Left renal cortex interstitium (tissue), 4 donors: ENCODE results near the gene PRIMA1. TPM values are rescaled to one million over a fixed set of nuclear protein-coding genes. Genes with fewer than 3 reads are reported as not detected.

Source experiments
- DNase-seq, 4 donors: peaks; one replicate each; pipeline ENCODE4 v3.0.0-alpha.2; 2013; ENCODE audit warnings: low read depth in 4 of 4, low spot score in 2 of 4, missing footprints in 1 of 4
- polyA plus RNA-seq, 4 donors: library from polyadenylated mRNA; unstranded; fragments of 120-200 nt; gene quantifications; one replicate each; pipeline ENCODE4 v1.2.1, GENCODE V29; 2013; ENCODE audit not compliant: insufficient read length in 4 of 4

PRIMA1 gene
- polyA plus RNA-seq, 4 donors: 1.1 to 1.5 (median 1.3) TPM

DNA sequence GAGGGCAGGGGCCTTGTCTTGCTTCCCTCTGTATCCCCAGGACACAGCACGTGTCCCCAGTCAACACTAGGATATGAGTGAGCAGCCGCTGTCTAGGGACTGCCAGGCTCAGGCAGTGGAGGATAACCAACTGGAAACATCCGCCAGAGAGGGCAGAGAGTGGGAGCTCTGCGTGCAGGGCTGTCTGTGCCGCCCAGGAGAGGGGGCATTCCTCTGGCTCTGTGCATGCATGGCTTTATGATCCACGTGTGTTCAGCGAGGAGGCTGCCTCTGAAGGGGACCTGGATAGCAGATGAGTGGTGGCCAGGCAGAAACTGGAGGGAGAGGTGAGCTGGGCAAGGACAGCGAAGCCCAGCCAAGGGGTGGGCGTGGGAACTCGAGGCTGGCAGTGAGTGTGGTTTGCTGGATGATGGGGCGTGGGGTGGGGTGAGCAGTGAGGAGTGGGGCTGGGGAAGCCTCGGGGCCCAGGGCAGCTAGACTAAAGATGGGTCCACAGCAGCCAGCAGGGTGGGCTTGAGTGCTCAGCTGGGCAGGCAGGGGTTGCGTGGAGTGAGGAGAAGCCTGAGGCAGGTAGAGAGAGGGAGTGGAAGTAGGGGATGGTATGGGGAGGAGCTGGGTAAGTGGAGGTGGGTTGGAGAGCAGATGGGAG lies 72.9 kb downstream of the PRIMA1 start:
- no peak for DNase-seq

DNA sequence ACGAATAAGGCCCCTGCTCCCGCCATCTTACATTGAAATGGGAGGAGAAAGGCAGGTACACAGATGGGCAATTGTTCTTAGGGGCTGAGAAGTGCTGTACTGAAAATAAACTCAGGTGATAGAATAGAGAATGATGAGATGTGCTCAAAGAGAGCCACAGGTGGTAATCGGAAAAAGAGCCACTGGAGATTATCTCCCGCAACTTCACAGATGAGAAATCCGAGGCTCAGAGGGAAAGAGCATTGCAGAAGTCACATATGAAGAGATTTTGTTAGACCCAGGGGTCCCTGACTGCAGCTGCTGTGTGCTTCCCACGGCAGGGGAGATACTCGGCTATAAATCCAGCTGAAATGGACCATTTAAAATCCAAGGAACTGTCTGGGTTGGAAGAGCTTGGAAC lies 73.7 kb downstream of the PRIMA1 start:
- no peak for DNase-seq

DNA sequence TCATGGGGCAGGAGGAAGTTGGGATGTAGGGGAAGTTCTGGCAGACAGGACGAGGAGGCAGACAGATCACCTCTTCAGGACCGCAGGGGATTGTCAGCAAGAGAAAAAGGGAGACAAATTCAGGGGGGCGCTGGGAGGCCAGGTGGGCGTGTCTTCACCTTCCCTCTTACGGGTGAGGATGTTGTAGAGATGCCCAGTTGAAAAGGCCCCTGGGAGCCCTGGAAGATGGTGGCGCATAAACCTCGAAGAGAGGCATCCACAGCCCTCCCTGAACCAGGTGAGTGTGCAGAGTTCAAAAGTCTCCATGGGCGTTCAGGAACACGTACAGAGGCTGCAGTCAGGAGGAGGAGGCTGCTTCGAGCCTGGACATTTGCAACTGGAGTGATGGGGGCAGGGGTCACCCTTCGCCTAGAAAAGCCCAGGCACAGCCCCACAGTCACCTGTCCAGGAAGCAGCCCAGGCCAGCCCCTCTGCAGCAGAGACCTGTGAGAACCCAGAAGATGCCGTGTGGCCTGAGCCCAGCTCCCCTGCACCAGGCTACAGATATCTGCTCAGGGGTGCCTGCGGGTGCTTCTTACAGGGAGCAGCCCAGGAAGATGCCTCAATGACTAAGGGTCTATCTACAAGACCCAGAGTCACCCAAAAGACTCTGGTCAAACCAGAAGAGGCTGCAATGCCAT lies 74.4 kb downstream of the PRIMA1 start:
- no peak for DNase-seq

DNA sequence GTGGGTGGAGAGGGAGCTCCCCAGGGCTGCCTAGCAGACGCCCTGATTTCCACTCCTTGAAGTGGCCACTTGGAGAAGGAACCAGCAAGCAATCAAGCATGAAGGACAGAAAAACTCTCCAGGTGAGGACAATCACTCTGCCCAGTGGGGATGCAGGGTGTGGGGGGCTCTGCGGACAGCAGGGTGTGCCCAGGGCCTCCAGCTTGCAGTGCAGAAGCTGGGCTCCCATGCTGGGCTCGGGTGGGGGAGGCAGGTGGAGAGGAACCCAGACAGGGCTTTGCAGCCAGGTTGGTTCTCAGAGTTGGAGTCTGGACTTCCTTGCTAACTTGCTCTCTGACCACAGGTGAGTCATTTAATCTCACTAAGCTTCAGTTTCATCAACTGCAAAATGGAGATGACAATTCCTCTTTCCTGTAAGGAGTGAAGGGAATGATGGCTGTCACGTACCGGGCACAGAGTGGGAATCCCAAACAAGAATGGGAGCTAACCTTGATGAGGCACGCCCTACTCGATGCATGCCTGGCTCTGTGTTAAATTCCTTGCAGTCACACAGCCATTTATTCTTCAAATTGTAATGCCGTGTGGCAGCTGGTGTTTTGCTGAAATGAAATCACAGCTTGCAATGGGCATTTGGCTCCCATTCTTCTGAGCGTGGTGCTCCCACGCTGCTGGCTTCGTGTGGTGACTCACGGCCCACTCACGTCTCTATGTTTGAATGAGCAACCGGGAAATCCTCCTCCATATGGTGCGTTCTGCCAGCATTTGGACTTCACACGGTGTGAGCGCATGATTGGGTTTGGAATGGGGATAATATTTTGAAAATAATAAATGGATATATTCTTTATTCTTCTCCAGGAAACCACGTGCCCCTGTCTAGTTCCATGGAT lies 75.2 kb downstream of the PRIMA1 start:
- DNase-seq: no peak

DNA sequence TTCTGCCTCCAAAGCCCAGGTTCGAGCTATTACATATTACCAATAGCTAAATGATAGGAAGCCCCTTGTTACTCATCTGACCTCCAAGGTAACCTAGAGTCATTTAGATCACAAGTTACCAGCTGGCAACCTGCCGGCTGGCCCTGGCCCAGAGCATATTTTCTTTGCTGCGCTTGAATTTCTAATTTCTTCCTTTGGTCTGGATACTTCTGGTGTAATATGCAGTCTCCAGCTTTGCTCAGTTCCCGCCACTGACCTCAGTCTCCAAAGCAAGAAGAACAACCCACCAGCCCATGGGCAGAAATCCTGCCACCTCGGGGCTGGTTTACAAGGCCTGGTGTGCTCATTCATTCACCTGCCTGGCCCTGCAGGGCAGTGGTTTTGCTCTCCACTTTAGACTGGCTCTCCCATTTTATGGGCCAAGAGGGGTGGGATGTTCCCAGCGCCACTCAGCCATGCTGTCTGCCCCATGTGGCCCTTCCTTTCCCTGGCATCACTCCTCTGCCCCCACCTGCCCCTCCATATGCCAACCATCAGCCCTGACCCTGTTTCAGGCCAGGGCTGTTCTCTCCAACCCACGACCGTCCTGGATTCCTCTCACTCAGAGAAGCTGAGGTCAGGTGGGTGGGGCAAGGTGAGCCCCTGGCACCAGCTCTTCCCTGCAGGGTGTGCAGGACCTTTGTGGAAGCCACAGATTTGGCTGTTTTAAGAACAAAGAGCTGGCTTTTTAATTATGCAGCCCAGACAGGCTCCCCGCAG lies 76.0 kb downstream of the PRIMA1 start:
- no peak for DNase-seq

DNA sequence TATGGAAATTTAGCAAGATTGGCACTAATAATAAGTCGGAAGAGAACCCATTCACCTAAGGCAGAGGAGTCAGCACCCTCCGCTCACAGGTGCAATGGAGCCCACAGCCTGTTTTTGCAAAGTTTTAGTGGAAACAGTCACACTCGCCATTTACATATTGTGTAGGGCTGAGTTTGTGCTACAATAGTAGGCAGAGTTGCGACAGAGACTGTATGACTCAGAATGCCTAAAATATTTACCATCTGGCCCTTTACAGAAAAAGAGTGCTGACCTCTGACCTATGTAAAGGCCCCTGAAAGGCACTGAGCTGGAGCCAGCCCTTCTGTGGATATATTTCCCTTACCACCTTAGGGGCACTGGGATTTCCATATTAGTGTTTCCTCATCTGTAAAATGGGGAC lies 79.0 kb downstream of the PRIMA1 start:
- DNase-seq: no peak

DNA sequence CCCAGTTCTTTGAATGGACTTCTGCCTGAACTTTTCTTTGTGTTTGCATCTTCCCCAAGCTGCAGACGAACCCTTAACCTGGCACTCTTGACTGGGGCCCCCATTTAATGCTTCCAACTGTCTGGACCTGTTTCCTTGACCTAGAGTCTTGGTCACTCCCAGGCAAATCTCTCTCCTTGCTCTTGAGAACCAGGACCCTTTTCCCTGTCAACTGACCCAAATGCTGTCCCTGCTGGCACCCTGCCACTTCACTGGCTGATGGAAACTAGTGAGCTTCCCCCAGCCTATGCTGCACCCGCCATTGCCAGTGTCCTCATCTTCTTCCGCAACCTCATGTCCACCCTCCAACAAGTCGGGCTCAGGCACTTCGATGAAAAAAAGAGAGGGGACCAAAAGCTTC lies 79.5 kb downstream of the PRIMA1 start:
- no peak for DNase-seq

DNA sequence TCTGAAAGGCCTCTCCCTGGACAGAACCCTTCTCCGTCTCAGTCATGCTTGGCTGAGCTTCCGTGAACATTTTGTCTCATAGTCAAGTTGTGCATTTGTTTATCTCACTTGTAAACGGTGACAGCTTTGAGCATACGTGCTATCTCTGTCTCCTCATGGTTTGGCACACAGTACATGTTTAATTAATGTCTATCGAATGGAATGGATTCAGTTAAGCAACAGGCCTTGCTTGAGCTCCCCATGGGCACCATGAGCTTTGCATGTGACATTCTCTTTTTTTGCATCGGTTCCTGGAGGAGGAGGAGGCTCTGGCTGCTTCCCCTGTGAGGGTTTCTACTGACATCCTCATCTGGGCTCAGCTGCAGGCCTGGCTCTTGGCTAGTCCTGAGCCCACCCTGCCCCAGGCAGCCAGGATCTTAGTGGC lies 80.0 kb downstream of the PRIMA1 start:
- no peak for DNase-seq

DNA sequence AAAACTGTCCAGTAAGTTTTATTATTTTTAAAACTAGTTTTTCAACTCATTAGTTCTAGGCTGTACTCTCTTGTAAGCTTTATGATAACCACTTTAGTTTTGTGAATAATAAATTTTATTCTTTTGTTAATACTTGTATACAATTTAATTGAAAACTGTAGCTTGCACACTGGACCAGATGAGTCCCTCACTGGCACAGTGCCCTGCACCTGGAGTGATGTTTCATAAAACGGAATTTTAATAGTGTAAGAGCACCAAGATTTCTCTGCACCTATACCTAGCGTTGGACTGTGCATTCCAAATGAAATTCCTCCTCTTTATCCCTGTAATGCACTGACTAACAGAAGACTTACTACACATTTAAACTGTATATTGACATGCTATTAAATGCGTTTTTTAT lies 80.8 kb downstream of the PRIMA1 start:
- no peak for DNase-seq

DNA sequence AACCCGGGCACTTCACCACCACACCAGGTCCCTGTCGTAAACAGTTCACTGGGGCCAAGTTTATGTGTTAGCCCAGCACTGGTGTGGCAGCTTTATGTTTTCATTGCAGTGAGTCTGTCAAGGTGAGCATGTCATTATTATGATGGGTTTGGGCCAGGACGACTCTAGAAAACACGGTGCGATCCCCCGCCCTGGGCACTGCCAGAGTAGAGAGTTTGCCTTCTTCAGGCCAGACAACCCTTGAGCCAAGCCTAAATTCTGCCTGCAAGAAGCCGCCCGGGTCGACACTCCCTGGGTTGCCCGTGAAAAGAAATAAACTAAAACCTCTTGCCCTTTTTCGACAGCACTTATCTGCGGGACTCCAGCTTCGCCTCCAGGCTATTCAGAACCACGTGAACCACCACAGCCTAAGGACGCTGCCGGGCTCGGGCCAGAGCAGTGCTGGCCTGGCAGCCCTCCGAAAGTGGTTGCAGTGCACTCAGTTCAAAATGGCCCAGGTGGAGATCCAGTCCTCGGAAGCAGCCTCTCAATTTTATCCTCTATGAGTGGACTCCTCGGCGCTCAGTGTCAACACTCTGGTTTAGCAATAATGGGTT lies 81.8 kb downstream of the PRIMA1 start:
- DNase-seq: no peak

DNA sequence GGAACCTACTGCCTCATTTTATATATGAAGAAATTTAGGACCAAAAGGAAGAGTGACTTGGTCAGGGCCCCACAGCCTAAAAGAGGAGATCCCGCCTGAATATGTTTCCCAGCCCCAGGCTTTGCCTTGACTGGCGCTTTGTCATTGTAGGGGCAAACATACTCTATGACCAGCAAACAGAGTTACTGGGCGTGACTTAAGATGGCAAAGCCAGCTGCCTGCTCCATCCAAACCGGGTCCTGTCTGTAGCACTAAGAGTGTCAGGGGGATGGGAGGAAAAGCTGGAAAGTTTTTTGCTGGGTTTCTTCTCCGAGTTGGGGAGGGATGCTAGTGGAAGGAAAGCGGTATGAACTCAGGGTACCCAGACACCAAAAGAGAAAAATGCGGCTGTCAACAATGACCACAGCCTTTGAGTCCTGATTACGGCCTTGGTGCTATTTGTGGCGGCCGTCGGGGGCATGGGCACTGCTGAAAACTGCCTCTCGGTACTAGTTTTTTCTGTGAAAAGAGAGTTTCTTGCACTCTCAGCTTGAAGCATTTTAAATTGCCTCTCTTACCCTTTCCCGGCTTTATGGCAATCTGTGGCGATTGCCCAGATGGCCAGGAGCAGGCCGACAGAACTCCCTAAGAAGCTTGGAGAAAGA lies 82.7 kb downstream of the PRIMA1 start:
- DNase-seq: no peak

DNA sequence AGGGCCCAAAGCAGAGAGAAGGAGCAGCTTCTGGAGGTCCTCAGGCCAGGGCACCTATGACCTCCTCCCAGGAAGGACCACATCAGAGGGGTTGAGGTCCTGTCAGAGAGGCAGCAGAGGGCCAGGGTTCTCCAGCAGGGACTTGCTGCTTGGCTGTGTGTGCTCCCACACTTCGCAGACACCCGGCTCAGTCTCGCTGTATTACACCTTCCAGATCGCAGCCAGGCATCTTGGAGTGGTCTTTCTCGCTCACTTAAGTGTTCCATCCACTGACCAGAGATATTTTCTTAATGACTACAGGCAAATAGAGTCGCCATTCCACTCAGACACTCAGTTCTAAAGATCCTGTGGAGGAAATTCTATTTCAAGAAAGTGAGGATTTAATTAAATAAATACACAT lies 84.3 kb downstream of the PRIMA1 start:
- DNase-seq: no peak

DNA sequence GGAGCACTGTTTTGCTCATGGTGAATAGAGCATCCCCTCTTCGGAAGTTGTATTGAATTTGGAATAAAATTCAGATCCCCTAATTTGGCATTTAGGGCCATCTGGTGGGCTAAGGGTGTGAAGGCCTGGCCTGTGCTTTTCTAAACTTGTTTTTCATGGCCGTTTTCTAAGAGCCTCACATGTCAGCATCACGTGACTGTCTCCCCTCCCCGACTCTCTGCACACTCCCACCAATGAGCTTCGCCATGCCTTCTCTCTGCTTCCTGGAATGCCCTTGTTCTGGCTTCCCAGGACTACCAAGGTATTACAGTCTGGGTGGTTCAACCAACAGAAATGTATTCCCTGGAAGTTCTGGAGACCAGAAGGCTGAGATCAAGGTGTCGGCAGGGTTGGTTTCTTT lies 85.3 kb downstream of the PRIMA1 start:
- no peak for DNase-seq

DNA sequence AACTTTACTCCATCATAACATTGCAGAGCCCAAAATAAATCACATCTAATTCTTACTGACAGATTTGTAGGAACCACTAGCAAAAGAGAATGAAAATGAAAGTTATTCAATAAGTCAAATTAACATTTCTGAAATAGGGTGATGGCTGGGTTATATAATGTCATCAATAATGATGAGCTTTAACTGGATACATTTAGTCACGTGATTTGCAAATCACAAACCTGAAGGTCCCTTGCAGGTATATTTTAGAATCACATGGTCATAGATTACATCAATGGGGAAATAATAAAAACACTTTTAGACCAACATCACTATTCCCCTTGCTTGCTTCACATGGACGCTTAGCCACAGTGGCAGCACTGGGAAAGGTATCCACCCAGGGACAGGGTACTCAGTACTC lies 86.7 kb downstream of the PRIMA1 start:
- no peak for DNase-seq

DNA sequence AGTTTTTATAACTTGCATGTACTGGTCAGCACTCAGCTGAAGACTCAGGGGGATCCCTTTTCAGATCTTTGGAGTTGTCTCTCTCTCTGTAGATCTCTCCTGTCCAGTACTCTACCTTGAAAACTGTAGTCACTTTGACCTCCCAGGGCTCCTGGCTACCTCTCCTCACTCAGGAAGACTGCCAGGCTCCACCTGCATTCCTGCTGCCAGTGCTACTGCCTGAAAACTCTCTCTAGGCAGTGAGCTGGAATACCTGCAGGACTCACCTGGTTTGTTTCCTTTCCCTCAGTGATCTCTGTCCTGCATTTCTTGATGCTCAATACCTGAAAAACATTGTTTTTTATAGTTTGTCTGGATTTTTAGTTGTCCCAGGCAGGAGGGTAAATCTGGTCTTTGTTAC lies 87.4 kb downstream of the PRIMA1 start:
- DNase-seq: no peak

DNA sequence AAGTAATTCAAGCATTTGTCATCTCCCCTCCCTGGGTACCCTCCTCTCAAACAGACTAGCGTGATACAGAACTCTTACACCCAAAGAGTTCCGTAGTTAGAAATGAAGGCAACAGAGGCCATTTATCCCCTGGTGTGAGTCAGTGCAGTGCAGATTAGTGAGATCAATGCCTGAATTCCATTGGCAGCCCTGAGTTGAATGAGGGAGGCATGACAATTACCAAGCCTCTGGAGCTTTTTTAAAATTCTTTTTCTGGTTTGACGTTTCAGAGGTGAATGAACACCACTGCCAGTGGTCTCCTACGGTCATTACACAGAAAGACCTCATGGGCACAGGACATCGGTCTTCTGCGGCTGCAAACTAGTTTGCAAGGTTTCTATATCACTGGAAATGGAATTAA lies 94.4 kb downstream of the PRIMA1 start:
- DNase-seq: no peak

DNA sequence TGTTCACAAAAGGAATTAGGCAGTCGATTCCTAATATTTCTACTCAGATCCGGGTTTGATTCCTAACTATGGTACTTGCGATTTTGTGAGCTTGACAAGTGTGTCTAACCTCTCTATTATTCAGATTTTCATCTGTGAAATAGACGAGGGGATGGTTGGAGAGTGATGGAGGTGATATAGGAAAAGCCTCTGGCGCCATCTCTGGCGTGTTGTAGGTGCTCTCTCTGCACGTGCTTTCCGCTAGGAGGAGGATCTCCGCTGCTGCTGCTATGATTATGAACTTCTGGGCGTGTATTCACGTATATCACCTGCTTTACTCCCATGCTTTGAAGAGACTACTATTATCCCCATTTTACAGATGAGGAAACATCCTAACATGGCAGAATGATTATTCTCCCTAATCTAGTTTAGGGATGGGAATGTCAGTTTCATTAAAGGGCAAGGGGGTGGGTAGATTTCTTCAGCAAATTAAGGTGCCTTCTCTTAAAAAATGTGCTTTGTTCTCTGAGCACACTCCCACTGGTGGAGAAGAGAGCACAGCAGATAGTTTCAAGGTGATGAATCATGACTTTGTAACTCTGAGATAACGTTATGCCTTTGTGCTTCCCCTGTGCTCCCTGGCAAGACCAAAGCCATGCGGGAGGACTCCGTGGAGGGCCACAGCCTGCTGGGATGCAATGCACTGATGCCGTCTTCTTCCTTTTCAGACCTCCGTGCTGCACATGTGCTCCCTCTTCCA lies 97.1 kb downstream of the PRIMA1 start:
- DNase-seq: no peak

DNA sequence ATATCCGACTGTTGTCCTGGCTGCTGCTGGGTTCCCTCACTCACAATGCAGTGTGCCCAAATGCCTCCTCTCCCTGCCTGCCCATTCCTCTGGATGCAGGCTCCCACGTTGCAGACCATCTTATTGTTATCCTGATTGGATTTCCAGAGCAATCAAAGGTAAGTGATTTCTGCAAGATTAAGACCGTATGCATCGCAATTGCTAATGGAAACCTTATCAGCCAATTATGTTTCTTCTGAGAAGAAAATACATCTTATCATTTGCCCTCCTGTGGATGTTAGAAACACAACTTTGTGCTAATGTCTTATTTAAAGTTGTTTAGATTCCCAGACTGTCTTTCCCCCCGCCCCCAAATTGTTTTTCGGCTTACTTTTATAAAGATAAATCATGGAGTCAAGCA lies 98.1 kb downstream of the PRIMA1 start:
- no peak for DNase-seq

DNA sequence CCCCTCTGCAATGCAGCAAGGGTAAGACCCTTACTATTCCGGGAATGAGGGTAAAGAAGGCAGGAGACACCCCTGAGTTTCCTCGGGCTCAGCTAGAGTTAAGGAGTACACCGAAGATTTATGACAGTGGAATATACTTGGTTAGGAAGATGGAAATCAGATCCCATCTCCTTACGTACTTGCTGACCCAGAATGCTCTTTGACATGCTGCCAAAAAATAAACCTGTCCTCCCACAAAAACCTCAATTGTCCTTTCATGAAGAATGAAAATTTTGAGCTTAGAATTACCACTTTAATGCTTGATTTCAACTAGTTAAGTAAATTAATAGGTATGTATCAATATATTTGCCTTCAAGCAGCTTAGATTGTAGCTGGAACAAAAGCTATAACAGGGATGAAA lies 99.5 kb downstream of the PRIMA1 start:
- DNase-seq: no peak
